SK-N-SH (cell line): ENCODE data around the gene SERPINB2.

ENCODE experiments used
- TF ChIP-seq, protein P1 (sequence below): fragments of 200-600 bp; sonication (generic); IDR thresholded peaks from 2 replicates; pipeline ENCODE4 v1.6.1; 2017; ENCODE audit warnings: antibody characterized with exemption, mild to moderate bottlenecking, moderate library complexity
- TF ChIP-seq, protein P2 (sequence below): fragments of 150-350 bp; IDR thresholded peaks from 2 replicates; pipeline ENCODE4 v1.6.1; 2017; ENCODE audit warnings: antibody characterized with exemption, low read length, low read depth, borderline replicate concordance

DNA sequence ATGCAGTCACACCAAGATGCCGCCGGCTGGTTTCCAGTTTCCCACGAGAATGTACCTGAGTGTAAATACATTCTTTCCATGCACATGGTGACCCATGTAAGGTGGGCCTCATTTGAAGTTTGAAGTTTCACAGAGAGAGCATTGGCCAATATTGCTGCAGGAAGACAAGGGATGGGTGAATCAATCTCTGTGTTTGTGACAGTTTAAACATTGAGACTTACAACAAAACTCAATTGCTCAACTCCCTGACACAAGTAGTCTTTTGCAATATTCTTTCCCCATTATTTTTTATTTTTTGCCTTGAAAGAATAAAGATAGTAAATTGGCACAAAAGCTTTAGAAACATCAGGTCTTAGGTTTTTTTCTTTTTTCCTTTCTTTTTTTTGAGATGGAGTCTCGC is 5.1 kb downstream of the SERPINB2 start:
- TF ChIP-seq, protein P1, sequence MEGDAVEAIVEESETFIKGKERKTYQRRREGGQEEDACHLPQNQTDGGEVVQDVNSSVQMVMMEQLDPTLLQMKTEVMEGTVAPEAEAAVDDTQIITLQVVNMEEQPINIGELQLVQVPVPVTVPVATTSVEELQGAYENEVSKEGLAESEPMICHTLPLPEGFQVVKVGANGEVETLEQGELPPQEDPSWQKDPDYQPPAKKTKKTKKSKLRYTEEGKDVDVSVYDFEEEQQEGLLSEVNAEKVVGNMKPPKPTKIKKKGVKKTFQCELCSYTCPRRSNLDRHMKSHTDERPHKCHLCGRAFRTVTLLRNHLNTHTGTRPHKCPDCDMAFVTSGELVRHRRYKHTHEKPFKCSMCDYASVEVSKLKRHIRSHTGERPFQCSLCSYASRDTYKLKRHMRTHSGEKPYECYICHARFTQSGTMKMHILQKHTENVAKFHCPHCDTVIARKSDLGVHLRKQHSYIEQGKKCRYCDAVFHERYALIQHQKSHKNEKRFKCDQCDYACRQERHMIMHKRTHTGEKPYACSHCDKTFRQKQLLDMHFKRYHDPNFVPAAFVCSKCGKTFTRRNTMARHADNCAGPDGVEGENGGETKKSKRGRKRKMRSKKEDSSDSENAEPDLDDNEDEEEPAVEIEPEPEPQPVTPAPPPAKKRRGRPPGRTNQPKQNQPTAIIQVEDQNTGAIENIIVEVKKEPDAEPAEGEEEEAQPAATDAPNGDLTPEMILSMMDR, result no peak
- TF ChIP-seq, protein P2, sequence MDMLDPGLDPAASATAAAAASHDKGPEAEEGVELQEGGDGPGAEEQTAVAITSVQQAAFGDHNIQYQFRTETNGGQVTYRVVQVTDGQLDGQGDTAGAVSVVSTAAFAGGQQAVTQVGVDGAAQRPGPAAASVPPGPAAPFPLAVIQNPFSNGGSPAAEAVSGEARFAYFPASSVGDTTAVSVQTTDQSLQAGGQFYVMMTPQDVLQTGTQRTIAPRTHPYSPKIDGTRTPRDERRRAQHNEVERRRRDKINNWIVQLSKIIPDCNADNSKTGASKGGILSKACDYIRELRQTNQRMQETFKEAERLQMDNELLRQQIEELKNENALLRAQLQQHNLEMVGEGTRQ, result no peak
